GM23248 (cell line): ENCODE measurements around the gene CLCN6.

ENCODE experiments used
- EZH2 ChIP-seq: fragments of 200-600 bp; sonication (generic); IDR thresholded peaks from 2 replicates; pipeline ENCODE4 v1.6.1; 2018; ENCODE audit warnings: antibody characterized with exemption, mild to moderate bottlenecking; ENCODE audit not compliant: insufficient read depth, poor library complexity, severe bottlenecking
- EZH2phosphoT487 ChIP-seq: fragments of 200-600 bp; sonication (generic); IDR thresholded peaks from 2 replicates; pipeline ENCODE4 v1.6.1; 2018; ENCODE audit warnings: antibody characterized with exemption, moderate library complexity, mild to moderate bottlenecking, low read depth; ENCODE audit not compliant: insufficient read depth

DNA sequence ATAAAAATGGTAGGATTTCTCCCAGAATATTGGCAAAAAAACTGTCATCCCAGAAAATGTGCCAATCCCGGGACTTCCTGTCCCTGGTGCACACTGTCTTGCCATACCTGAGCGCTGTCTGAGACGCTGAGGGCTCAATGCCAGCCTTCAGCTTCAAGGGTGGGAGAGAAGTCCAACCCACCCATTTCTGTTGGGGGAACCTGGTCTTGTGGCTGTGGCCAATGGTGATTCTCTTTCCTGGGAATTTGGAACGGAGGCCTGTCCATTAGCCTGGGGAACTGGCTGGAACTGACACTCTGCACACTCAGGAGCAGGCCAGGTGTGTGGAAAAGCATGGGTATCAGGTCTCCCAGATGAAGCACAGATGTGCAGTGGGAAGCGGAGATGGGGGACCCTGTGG, 6.9 kb upstream of the CLCN6 start:
- TF ChIP-seq EZH2: no peak
- TF ChIP-seq EZH2phosphoT487: no peak
